ENCODE data around the gene ZNF236. TPM values are rescaled to one million over a fixed set of nuclear protein-coding genes. Genes with fewer than 3 reads are reported as not detected.

ZNF236 gene
- total and polyA plus RNA-seq, 2 of the 13 experiments (the other 11 are each of a cell fraction or from before 2014, with no cell fraction given) = 3.0 to 7.2 TPM

DNA sequence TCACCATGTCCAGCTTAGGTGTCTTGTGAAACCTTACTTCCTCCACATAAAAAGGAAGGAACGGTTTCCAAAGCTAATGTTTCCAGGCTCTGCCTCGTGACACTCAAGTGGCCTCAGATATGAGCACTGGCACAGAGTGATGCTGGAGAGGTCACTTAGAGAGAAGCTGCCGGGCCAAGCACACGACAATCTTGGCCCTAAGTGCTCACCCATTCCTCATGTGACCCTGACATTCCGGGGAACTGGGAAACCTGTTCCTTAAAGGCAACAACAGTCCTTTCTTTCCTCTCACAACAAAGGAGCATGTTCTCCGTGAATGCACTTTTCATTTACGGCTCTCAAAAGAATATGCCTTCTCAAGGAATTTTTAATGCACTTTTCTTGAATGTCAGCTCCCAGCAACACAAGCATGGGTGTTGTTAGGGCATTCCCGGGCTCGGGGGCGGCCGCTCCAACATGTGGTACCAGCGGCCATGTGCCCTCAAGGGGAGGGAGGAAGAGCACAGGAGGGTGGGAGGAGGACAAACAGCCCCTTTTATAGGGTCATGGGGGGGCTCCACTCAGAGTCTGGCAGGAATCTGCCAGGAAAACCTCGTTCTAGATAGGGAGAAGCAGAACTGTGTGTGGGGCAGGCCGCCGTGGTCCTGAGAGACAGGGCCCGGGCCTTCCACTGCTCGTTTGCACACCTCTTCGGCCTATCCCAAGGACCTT, 191.6 kb downstream of the ZNF236 start:
- ATAC-seq = no peak
- in situ Hi-C loops (cut with HindIII; ENCODE audit: extremely low pct_ligation_motif_present, low pct_unique_long_range_greater_than_20kb) (no loop called here), intact Hi-C loops (cut with micrococcal nuclease; ENCODE audit: unreplicated experiment) (no loop called here)
- 93% methylated on average over 18 of the region's 18 CpGs for WGBS (ENCODE audit: low lambda C conversion rate)
- H3K4me1 ChIP-seq (ENCODE audit: insufficient read depth, low read length) = no peaks in the 10 kb centered on the region
- no peak for DNase-seq (ENCODE audit: low spot score)
- H3K9me3 ChIP-seq (ENCODE audit: low read length) = no peaks in the 10 kb centered on the region
- H3K9ac ChIP-seq (ENCODE audit: insufficient read depth, low read depth, low read length) = no peak overlapping the region
- no peak overlapping the region for H2AFZ ChIP-seq (ENCODE audit: low read length)
- H3K36me3 ChIP-seq (replicated peaks in 1 of 2; ENCODE audit: control insufficient read depth in 1 of 2, insufficient read depth in 2 of 2, low read length in 2 of 2) = no peaks in the 10 kb centered on the region; a peak in 2 of 5 replicates
- ChIA-PET POLR2A (no interaction called here), CTCF (ENCODE audit: low intra/inter-chr PET ratio, low total read pairs) (no interaction called here)
- no peak overlapping the region for H3K4me2 ChIP-seq (ENCODE audit: low read depth, low read length)
- no peaks in the 10 kb centered on the region for H4K20me1 ChIP-seq (ENCODE audit: insufficient read depth, low read length)
- H3K4me3 ChIP-seq (replicated peaks in 1 of 3; ENCODE audit: insufficient read depth in 1 of 3, low read depth in 2 of 3, low read length in 3 of 3) = no peak overlapping the region
- no TSS peak for BruUV-seq (replicated peaks)
- no peak overlapping the region for H3K27ac ChIP-seq (ENCODE audit: extremely low read length, insufficient read depth, low read length)
- no peaks in the 10 kb centered on the region for H3K27me3 ChIP-seq (ENCODE audit: control insufficient read depth in 1 of 2, insufficient read depth in 2 of 2, low read length in 2 of 2)
- TF ChIP-seq RFXANK (CRISPR knock-in tag; IDR thresholded peaks at IDR 0.05) (no peak), SMYD3 (CRISPR knock-in tag; IDR thresholded peaks at IDR 0.05) (no peak), RCOR2 (CRISPR knock-in tag; IDR thresholded peaks at IDR 0.05) (no peak), ZNF33A (CRISPR knock-in tag; IDR thresholded peaks at IDR 0.05; ENCODE audit: borderline replicate concordance) (no peak), ZNF558 (CRISPR knock-in tag; IDR thresholded peaks at IDR 0.05; ENCODE audit: borderline replicate concordance) (no peak), ZNF124 (CRISPR knock-in tag; IDR thresholded peaks at IDR 0.05) (no peak), FOXO4 (CRISPR knock-in tag; conservative IDR thresholded peaks at IDR 0.05) (no peak), RFX1 (IDR thresholded peaks at IDR 0.05) (no peak), MEF2D (CRISPR knock-in tag; IDR thresholded peaks at IDR 0.05) (no peak), EED (CRISPR knock-in tag; IDR thresholded peaks at IDR 0.05) (no peak), NR2F1 (CRISPR knock-in tag; IDR thresholded peaks at IDR 0.05) (no peak), RERE (CRISPR knock-in tag; IDR thresholded peaks at IDR 0.05; ENCODE audit: low read depth) (no peak)
- TF ChIP-seq, protein P1, sequence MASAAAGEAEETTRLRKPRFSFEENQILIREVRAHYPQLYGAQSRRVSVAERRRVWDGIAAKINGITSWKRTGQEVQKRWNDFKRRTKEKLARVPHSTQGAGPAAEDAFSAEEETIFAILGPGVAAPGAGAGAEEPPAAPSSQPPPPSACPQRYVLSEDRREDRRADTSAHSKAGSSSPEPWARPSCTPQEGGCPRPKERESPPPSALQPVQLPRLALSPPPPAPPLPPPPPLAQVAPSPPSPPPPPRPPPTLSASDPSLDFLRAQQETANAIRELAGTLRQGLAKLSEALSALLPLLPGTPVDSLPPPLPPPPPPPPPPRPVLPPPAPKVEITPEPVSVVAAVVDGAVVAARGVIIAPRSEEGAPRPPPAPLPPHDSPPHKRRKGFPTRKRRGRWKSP (CRISPR knock-in tag; IDR thresholded peaks at IDR 0.05) = no peak
- TF ChIP-seq, protein P2, sequence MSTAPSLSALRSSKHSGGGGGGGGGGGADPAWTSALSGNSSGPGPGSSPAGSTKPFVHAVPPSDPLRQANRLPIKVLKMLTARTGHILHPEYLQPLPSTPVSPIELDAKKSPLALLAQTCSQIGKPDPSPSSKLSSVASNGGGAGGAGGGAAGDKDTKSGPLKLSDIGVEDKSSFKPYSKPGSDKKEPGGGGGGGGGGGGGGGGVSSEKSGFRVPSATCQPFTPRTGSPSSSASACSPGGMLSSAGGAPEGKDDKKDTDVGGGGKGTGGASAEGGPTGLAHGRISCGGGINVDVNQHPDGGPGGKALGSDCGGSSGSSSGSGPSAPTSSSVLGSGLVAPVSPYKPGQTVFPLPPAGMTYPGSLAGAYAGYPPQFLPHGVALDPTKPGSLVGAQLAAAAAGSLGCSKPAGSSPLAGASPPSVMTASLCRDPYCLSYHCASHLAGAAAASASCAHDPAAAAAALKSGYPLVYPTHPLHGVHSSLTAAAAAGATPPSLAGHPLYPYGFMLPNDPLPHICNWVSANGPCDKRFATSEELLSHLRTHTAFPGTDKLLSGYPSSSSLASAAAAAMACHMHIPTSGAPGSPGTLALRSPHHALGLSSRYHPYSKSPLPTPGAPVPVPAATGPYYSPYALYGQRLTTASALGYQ (CRISPR knock-in tag; IDR thresholded peaks at IDR 0.05) = no peak
- FAIRE-seq = no peak
- H3K79me2 ChIP-seq (ENCODE audit: insufficient read depth, low read length) = no peaks in the 10 kb centered on the region
